GM21381 (cell line): ENCODE data around the gene PCSK5.
"Not testable (repeated sequence)": the region's sequence is repeated elsewhere in the genome, so short reads cannot be mapped to it uniquely, and the experiment has no call there.

Experiments used
- ATAC-seq: cut with Tn5 transposase; IDR thresholded peaks from one replicate; pipeline ENCODE4 v1.9.1; 2021; ENCODE audit warnings: mild to moderate bottlenecking, moderate library complexity; ENCODE audit not compliant: unreplicated experiment

The PCSK5 gene

GRCh38 chr9:76044266-76044819 is 153.9 kb downstream of the PCSK5 start:
- no peak for ATAC-seq

- no peak for ATAC-seq
These were observed 154.7 kb downstream of the PCSK5 start for GRCh38 chr9:76045221-76045620.

GRCh38 chr9:76049341-76049740 is 158.9 kb downstream of the PCSK5 start:
- no peak for ATAC-seq

DNA sequence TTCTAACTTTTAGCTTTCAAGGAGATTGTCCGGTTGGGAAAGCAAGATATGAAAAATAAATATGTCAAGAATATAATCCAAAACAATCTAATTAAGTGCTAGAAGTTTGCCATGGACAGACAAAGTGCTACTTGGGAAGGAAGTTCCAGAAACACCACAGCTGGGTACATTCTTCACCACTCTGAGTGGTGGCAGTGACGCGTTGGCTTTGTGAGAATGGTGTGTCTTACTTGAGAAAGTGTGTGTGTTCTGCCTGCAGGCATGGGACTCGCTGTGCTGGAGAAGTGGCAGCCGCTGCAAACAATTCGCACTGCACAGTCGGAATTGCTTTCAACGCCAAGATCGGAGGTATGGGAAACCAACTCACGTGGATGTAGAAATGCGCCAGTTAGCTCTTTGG is 177.2 kb downstream of the PCSK5 start:
- ATAC-seq = no peak

GRCh38 chr9:76077537-76077936 is 187.1 kb downstream of the PCSK5 start:
- no peak for ATAC-seq

DNA sequence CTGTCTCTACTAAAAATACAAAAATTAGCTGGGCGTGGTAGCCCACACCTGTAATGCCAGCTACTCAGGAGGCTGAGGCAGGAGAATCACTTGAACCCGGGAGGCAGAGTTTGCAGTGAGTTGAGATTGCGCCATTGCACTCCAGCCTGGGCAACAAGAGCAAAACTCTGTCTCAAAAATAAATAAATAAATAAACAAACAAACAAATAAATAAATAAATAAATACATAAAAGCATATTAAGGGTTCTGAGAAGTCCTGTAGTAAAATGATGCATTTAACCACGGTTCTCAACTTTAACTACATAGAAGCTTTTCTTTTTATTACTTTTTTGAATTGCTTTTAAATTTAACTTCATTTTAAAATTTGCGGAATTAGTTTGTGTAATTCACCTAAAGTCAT is 190.8 kb downstream of the PCSK5 start:
- not testable (repeated sequence) for ATAC-seq

DNA sequence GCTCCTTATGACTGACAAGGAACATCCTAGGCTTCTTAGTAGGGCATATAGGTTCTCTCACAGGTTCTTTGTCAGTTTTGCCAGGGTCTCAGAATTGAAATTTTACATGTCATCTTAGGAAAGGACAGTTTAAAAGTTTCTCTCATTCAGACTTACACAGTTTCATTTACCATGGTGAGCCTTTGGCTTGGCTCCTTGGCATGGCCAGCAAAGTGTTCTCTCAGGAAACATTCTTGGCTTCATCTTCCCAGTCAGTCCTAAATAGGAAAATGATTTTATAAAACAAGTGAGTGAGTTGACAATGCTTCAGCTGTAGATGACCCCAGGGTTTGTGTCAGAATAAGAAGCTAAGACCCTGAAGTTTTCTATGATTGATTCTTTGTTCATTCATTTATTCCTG is 191.6 kb downstream of the PCSK5 start:
- ATAC-seq = no peak

DNA sequence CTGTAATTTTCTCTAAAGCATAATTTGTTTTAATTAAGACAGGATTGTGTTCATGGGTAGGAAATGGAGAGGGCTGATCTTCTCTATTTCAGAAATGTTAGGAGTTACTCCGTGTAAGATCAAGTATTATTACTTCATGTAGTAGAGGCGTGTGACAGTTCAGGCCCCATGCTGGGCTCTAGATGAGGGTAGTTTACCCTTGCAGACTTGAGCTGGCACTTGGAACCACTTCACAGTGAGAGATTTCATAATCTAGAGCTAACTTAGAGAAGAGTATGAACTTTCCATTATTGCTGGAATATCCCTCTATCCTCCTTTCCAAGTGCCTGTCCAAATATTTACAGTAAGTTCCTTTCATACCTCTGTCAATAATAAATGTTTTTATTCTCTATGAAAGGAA is 195.1 kb downstream of the PCSK5 start:
- ATAC-seq = no peak

DNA sequence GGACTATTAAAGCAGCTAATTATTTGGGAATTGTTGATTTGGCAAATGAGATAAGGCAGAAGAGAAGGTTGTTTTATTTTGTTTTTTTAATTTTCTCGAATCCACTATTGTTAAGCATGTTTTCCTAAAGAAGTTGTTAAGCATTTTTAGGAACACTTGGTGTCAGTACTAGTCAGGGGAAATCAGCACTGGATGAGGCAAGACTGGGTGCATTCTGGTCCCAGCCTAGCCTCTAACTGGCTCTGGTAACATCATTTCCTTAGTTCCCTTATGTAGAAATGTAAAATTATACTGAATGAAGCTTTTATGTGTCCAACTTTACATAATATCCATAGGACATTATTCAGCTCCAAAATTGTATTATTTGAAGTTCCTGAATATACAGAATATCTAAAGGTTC is 196.1 kb downstream of the PCSK5 start:
- no peak for ATAC-seq

DNA sequence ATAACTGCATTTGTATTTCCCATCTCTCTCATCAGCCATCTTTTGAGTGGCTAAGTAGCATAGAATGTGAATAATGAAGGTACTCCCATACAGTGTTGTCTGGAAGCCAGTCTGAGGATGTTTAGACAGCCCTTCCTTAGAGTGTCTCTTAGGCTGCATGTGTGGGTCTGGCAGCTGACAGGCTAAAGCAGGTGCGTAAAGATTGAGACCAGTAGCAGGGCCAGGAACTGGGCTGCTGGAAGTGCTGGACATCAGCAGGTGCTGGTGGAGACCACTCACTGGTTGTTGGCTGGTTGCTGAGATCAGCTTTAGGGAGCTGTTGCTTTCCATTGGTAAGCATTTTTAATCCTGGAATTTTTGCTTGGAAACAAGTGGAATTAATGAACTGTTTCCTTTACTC is 197.5 kb downstream of the PCSK5 start:
- no peak for ATAC-seq

DNA sequence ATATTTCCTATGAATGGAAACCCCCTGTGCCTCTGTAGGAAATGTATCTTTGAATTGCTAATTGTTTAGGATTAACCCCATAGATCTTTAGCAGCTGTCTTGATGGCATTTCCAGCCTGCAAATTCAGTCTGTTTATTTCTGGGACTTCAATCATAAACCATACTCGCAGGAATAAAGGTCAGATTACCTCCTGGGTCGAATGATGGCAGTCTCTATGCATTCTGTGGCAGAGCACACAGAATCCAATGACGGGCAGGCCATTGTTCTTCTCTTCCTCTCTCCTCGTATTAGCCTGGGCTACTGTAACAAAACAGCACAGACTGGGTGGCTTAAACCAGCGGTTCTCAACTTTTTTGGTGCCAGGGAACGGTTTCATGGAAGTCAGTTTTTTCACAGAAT is 199.9 kb downstream of the PCSK5 start:
- ATAC-seq = no peak

DNA sequence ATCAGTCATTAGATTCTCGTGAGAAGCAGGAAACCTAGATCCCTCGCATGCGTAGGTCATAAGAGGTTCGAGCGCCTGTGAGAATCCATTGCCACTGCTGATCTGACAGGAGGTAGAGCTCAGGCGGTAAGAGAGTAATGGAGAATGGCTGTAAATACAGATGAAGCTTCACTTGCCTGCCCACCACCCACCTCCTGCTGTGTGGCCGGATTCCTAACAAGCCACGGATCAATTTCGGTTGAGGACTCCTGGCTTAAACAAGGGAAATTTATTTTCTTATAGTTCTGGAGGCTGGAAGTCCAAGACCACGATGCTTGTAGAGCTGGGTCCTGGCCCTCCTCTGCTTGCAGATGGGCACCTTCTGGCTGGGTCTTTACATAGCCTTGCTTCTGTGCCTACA is 200.4 kb downstream of the PCSK5 start:
- no peak for ATAC-seq

- no peak for ATAC-seq
These were observed 202.1 kb downstream of the PCSK5 start for GRCh38 chr9:76092572-76092971.

DNA sequence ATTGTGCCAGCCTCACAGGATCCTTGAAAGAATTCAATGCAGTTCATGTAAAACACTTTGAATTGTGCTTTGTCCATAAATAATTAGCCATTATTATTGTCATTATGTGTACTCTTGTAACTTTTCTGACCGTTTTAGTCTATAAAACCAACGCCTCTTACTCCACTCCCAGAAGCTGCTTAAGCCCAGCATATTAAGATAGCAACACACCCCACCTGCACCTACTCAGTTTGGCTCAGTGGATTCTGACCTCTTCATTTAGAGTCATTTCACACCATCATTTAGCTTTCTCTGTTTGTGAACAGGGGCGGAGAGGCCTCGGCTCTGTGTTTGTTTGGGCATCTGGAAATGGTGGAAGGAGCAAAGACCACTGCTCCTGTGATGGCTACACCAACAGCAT is 205.1 kb downstream of the PCSK5 start:
- no peak for ATAC-seq

DNA sequence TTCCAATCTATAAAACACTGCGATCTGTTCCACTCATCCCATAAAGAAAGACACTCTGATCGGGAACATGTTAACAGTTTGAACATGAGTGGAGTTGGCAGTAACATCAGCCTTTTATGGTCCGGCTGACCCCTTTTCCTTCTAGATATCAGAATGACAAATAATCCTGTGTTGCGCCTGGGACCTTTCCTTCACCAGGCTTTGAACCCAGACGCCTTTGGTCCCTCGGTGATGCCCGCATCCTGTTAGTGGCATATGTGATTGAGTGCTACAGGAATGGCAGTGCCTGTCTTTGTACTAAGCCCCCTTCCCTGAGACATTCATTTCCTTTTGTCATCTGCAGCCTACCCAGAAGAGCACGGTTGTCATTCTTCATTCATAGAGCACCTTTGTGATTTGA is 209.0 kb downstream of the PCSK5 start:
- ATAC-seq = no peak

GRCh38 chr9:76101075-76101474 is 210.6 kb downstream of the PCSK5 start:
- no peak for ATAC-seq

DNA sequence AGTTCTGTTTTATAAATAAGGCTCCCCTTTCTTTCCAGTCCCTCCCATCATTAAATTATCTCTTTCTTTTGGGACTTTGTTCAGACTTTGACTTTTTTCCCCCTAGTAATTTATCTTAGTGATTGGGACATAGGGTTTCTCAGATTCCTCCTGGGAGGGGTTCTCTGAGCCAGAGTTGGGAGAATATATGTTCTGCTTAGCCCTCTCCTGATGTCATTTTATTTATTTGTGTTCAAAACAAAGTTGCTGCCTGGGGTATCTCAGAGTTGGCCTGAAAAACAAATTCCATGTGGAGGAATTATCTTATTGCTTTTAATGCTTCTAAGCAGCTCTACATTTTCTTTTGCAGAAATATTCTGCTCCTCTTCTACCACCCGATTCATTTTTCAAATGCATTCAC is 211.0 kb downstream of the PCSK5 start:
- ATAC-seq = no peak

- no peak for ATAC-seq
These were observed 211.5 kb downstream of the PCSK5 start for GRCh38 chr9:76101947-76102346.

- no peak for ATAC-seq
These were observed 213.2 kb downstream of the PCSK5 start for GRCh38 chr9:76103531-76104315.

DNA sequence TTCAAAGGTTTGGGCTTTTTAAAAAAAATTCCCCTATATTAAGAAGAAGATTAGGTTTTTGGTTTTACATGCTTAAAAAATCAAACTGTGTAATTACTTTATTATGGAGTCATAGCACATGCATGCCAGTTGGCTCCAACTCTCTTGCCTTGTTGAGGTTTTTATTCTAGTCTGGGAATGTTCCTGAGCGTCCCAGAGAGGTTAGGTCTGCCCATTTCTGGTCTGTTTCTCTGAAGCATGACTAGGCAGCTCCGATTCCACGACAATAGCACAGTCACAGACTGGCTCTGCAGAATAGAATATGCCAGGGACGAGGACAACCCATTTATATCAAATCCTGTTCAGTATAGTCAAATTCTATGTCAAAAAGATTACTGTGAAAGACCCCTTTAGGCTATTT is 217.0 kb downstream of the PCSK5 start:
- ATAC-seq = no peak

- no peak for ATAC-seq
These were observed 219.5 kb downstream of the PCSK5 start for GRCh38 chr9:76109953-76110352.

GRCh38 chr9:76112151-76112550 is 221.7 kb downstream of the PCSK5 start:
- ATAC-seq = no peak

- ATAC-seq = no peak
These were observed 223.7 kb downstream of the PCSK5 start for GRCh38 chr9:76114144-76114543.
